HG02870 (cell line): ENCODE measurements around the gene FAM124B.
"Not testable (repeated sequence)": the region's sequence is repeated elsewhere in the genome, so short reads cannot be mapped to it uniquely, and the experiment has no call there.

Source experiments
- ATAC-seq: cut with Tn5 transposase; IDR thresholded peaks from one replicate; pipeline ENCODE4 v1.9.1; 2021; ENCODE audit warnings: mild to moderate bottlenecking, moderate library complexity; ENCODE audit not compliant: unreplicated experiment

FAM124B gene

DNA sequence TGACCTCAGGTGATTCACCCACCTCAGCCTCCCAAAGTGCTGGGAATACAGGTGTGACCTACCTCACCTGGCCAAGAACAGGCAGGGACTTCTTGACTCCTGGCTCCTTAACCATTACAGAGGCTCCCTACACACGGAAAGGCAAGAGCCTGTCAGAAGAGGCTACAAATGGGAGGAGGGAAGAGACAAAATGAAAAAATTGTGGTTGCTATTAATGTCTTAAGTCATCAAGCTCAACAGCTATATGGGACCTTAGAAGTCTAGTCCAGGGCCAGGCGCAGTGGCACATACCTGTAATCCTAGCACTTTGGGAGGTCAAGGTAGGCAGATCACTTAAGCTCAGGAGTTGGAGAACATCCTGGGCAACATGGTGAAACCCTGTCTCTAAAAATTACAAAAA, 11.5 kb upstream of the FAM124B start:
- ATAC-seq = no peak

DNA sequence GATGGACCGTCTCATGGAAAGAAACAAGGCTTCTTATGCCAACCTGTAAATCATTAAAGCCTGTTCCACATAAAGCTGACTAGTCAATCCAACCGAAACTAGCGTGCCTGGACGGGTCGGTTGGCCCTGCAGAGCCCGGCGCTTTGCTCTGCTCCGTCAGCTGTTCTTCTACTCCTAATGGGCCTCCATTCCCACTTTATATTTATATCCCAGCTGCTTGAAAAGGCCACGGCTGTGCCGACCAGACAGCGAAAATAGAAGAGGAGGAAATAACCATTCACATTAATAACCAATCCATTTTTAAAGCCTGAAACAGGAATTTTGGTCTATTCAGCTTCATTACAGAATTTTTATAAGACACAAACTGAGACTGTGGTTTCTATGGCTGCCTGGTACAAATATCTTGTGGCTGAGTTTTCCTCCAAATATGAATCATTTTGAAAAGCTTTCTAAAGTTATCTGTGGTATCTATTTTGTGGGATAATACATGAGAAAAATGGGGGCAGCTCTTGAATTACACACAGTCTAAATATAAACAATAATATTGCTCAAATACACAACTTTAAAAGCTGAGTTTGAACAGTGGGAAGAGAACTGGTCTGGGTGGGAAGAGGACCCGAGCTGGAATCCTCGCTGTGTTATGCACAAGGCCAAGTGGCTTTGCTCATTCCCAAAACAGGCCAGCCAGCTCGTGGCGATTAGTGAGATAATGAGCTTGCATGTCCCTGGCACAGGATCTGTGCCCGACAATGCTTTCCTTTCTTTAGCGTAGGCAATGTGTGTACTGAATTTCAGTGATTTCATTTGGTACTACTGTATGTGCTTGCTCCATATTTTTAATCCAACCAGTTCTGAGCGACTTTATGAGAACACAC, 10.5 kb upstream of the FAM124B start:
- no peak for ATAC-seq

DNA sequence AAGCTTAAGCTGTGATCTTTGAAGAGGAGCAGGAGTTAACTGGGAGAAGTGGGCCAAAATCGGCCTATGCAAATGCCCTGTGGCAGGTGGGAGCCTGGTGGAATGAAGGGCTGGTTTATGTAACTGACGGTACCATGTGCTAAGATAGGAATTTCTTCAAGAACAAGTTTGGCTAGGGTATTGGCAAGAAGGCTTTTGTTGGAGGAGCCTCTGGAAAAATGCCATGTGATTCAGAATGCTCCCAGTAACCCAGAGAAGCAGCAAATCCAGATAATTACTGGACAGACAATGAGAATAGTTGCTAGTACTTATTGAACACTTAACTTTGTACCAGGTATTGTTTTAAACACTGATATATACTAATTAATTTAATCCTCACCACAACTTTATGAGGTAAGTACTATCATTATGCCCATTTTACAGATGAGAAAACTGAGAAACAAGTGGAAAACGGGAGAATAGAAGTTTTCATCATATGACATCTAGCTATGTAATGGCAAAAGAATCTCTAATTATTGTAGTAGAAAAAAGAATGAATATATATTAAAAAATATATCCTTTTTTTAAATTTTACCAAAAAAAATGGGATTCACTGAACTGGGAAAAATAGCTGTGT, 9.1 kb upstream of the FAM124B start:
- ATAC-seq = no peak

DNA sequence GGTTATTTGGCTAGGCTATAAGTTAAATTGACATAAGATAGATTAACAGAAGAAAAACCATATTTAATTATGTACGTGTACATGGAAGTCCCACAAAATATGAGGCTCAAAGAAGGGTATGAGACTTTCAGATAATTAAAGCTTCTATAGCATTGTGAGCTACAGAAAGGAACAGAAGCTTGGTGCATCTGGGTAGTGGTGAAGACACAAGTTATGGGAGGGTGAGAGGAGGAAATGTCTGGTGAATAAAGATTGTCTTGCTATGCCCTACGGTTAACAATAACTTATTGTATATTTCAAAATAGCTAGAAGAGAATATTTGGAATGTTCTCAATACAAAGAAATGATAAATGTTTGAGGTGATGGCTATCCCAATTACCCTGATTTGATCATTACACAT, 6.8 kb upstream of the FAM124B start:
- ATAC-seq = no peak

DNA sequence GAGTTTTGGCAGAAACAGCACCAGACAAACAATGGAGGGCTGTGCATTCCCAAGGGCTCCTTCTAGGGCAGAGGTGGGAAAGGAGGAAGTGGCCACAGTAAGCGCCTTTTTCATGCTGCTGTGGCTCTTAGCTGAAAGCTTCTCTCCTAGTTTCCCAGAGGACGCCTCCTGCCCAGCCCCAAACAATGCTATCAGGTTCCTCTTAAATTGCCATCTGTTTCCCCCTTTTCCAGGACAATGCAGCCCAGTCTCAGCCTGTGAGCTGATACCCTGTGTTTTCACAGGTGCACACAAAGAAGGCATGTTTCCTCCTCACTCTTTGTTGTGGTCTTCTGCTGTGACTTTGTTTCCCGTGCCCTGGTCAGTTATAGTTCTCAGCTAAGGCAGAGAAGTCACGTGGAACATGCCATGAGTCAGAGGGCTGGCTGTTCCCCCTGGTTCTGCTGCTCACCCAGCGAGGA, 5.4 kb upstream of the FAM124B start:
- no peak for ATAC-seq

DNA sequence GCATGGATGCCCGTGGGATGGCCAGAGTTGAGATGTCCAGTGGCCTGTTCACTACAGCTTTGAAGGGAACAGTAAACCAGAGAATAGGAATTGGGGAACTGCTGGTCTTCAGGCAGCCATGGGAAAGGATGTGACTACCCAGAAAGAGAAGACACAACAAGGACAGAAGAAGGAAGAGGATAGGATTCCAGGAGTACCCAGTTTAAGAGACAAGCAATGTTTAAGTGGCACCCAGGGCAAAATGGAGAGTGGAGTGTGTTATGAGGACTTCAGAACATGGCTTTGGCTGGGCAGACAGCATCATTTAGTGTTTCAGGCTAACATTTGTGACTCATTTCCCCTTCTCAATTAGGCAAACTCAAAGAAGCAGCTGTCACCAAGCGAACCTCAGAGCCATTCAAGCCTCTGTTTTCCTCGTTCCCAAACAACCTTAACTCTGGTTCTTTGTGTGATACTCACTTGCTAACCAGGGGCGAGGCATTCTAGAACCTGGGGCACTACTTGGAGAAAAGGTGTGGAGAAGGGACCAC, 4.0 kb upstream of the FAM124B start:
- no peak for ATAC-seq

DNA sequence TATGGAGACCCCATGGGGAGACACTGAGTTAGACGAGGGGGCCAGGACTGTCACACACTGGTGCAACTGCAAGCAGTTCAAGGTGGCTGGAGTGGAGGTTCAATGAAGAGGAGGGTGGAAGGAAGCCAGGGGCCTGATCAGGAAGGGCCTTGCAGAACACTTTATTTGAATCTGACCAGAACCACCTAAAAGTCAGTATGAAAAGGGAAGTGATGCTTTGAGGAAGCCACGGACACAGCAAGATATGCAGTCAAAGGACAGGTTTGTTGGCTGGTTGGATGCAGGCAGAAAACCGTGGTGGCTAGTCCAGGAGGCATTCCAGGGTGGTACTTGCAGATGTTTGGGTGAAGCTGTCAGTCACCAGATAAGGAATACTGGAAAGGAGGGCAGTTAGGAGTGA, 3.5 kb upstream of the FAM124B start:
- peak; percentile 70 for ATAC-seq

DNA sequence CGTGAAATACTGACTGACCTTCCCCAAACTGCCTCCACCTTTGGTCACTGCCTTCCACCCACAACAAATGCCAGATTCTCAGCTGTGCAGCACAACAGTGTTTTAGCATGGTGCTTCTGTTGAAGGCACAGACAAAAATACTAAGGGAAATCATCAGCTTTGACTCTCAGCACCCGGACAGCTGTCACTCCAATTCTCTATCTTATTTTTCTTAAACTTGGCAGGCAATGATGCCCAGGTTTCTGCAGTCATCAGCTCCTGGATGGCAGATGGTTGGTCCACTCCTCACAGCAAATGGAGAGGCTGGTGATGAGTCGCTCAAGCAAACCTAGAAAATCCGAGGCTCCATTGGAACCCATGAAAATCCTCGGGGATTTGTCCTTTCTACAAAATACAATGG, 2.9 kb upstream of the FAM124B start:
- no peak for ATAC-seq

DNA sequence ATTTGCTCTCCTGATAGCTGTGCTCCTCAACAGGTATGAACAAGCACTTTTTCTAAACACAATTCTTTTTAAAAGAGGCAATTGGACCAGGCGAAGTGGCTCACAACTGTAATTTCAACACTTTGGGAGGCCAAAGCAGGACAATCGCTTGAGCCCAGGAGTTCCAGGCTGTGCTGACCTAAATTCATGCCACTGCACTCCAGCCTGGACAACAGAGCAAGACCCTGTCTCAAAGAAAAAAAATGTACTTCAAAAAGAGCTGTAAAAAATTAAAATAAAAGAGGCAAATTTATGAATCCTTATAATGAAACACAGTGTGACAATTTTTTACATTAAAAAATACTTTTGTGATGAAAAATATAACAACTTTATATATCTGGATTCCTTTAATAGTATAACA, 1.8 kb upstream of the FAM124B start:
- ATAC-seq = no peak

DNA sequence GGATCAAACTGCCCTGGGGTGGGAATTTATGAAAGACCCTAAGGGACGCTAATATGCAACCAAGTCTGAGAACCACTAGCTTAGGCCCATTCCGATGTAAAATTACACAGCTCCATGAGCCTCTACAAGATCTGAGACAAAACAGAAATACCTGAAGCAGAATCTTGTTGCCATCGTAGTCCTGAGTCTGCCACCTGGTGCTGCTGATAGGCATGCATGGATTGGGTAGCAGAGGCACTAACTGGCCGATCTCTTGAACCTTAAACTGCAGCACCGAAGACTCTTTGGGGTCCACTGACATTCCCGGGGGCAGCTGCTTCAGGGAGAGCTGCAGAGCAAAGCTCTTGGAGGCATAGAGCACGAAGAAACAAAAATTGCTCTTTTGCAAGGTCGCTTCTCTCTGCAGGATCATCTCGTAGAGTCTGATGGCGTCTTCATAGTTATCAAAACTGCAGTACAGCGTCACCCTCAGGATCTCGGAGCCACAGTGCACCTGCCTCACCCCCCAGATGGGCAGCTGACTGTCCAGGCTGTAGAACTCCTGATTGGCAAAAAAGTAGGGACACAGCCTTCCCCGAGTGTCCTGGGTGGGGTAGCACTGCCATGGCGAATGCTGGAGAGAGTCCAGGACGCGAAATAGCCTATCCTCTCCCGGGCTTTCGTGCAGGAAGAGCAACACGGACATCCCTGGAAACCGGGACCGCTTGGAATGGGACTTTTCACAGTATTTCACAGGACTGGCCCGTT, 848 bp downstream of the FAM124B start:
- ATAC-seq = no peak

DNA sequence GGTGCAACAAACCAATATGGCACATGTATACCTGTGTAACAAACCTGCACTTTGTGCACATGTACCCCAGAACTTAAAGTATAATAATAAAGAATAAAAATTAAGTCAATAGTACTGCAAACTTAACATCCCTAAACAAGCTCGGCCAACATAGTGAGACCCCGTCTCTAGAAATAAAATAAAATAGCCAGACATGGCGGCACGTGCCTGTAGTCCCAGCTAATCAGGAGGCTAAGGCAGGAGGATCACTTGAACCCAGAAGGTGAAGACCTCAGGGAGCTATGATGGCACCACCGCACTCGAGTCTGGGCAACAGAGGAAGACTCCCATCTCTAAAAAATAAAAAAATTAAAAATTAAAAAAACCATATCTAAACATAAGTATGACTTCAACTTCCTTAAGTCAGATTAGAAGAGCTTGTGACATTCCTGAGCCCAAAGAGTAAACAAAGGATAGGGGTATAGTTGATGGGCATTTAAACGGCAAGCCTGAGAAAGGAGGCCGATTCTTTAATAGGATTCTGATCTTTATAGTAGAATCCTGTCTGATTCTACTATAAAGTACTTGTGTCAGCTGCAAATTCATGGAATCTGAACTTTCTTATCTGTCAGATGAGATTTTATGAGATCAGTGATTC, 1.6 kb downstream of the FAM124B start:
- ATAC-seq = no peak

DNA sequence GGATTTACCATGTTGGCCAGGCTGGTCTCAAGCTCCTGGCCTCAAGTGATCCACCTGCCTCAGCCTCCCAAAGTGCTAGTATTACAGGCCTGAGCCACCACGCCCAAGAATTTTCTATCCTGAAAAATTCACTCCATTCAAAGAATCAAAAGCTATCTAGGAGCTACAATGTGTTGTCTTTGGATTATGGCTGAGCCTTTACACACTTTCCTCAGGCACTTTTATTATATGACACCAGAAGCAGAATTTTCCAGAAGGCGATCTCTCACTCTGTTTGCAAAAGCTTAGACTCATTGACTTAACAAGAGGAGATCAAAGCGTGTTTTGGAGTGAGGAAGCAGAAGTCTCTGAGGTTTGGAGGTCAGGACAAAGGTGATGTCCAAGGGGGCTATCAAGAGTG, 3.6 kb downstream of the FAM124B start:
- no peak for ATAC-seq

DNA sequence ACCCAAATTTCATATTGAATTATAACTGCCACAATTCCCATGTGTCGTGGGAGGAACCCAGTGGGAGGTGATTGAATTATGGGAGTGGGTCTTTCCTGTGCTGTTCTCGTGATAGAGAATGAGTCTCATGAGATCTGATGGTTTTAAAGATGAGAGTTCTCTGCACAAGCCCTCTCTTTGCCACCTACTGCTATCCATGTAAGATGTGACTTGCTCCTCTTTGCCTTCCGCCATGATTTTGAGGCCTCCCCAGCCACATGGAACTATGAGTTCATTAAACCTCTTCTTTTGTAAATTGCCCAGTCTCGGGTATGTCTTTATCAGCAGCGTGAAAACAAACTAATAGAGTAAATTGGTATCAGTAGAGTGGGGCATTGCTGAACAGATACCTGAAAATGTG, 4.8 kb downstream of the FAM124B start:
- not testable (repeated sequence) for ATAC-seq

DNA sequence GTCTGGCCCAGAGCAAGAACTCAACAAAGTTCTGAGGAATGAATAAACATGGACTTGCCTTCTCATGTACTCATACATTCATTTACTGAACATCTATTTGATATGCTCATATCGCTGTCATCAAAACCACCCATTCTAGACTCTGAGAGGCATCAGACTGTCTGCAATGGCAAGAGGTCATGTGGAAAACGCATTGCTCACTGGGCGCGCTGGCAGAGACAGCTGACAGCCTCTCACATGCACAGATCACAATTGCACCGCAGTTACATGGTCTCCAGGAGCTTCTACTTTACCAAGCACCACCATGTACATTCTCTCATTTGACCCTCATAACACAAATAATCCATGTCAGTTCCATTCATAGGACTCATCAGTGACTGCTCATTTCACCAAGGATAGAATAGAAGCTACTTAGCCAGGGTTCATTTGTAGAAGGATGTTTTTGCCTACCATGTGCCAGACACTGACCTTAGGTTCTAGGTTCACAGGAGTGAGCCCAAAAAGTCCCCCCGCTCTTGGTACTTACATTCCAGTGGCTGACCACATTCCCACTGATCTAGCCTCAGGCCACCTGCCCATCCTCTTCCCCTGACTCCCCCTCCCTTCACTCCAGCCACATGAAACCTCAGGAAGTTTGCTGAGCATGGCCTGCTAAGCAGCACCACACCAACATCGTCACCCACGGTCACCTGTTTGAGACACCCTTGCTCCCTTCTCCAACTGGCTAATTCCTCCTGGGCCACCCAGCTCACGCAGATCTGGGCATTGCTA, 6.1 kb downstream of the FAM124B start:
- no peak for ATAC-seq

DNA sequence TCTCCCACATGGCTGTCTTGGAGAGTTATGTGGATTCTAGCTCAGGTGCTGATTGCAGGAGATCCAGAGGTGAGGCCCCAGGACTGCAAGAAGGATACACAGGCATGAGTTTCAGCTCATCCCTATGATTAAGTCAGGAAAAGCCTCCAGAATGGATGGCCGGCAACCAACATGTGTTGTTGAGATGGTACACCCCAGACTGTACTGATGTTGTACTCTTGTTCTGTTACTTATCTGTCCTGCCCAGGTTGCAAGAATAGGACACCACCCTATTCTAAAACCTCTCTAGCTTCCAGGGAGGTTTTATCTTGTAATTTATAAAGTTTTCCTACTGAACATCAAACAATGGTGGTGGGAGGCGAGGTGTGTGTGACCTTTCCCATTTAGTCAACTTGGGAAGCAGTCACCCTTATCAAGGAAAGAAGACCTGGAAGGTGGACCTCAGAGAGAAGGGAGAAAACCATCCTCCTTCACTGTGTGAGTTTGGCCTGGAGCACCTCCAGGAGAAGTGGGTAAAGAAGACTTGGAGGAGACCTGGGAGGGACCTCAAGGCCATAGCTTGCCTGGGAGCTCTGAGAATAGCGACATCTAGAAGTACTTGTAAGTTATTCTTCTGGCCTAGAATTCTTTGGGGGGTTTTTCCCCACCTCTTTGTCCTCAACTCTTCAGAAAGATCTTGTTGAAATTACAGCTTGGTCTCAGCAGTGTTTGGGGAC, 8.6 kb downstream of the FAM124B start:
- ATAC-seq = no peak

DNA sequence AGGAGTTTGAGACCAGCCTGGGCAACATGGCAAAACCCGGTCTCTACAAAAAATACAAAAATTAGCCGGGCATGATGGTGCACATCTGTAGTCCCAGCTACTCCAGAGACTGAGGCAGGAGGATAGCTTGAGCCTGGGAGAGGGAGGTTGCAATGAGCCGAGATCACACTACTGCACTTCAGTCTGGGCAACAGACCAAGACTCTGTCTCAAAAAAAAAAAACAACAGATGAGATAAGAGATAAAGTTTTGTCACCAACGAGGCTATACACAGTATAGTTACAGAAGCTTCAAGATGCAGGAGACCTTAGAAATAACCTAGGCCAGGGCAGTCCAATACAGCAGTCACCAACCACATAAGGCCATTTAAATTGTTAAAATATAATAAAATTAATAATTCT, 9.4 kb downstream of the FAM124B start:
- no peak for ATAC-seq

DNA sequence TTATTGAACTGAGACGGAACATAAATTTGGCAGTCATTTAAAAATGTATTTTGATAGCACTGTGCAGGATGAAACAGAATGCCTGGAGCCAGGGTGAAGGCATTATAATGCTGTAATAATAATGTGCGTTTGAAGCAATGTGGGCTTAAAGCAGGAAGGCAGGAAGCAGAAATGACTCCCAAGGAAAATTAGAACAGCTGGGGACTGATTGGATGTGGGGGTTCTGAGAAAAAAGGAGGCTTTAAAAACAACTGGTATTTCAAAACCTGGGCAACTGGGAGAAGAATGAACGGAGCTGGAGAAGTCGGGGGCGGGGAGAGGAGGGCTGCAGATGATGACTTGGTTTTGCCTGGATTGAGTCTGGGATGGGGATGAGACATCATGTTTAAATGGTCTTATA, 12.6 kb downstream of the FAM124B start:
- no peak for ATAC-seq

DNA sequence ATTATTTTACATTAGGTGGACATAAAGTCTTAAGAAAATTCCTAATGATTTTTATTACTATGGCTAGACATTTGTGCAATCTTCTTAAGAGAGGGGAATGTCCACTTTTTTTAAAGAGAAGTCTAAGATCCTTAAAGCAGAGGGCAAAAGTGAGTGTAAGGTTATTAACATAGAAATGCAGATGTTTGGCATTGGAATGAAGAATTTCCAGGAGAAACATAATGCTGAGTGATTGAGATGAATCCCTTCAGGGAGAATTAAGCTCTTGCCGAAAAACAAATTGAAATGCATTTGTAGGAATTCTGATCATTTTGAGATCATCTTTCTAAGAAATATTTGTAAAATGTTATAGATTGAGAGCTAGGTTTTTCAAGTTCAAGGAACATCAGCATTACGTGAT, 15.0 kb downstream of the FAM124B start:
- ATAC-seq = no peak

DNA sequence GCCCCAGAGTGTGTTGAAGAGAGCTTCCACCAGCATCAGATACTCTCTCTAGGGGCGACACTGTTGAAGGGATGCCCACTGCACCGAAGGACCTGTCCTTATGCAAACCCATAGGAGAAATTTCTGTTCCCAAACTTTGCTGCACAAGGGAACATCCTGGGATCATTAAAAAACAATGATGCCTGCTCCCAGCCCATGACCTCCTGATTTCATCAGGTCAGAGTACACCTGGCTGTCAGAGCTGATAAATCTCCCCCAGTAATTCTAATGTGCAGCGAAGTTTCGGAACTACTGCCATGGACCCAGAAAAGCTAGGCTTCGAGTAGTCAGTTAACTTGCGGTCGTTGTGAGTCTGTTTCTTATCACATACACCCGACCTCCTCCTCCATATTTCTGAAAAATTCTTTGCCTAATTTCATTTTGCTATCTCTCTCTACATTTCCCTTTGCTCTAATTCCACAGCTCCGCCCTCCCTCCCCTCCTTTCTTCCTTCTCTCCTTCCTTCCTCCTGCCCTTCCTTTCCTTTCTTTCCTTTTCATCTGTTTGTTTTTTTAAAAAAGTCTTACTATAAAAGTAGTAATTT, 18.8 kb downstream of the FAM124B start:
- ATAC-seq = no peak
